Lower leg skin (tissue), 3 donors: ENCODE results near the gene IMMP2L.

ENCODE experiments used
- POLR2A ChIP-seq, 2 donors: fragments of 450-650 bp; IDR thresholded peaks; one replicate each; pipeline ENCODE4 v1.6.1; 2016 to 2017; ENCODE audit warnings: antibody characterized with exemption in 2 of 2, mild to moderate bottlenecking in 1 of 2, moderate library complexity in 1 of 2
- TF ChIP-seq, protein P1 (sequence below), 3 donors: fragments of 450-650 bp; IDR thresholded peaks; one replicate each; pipeline ENCODE4 v1.5.1; 2016; ENCODE audit warnings: antibody characterized with exemption in 3 of 3, mild to moderate bottlenecking in 3 of 3, moderate library complexity in 2 of 3

DNA sequence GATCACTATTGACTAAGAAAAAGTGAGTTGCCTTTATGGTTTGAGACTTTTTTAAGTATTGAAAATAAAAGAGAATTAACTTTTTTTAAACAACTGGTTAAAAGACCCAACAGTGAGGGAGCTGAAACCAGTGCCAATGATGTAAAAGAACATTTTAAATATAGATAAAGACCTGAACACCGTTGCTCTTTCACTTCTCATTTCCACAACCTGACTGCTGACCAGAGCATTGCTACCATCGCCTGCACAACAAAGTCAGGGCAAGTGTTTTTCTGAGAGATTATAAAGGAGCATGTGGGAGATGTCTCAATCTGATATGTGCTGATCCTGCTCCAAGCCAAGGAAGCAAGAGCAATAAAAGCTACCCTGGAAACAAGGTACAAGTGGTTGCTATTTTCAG lies 34.7 kb downstream of the IMMP2L start:
- TF ChIP-seq, protein P1, sequence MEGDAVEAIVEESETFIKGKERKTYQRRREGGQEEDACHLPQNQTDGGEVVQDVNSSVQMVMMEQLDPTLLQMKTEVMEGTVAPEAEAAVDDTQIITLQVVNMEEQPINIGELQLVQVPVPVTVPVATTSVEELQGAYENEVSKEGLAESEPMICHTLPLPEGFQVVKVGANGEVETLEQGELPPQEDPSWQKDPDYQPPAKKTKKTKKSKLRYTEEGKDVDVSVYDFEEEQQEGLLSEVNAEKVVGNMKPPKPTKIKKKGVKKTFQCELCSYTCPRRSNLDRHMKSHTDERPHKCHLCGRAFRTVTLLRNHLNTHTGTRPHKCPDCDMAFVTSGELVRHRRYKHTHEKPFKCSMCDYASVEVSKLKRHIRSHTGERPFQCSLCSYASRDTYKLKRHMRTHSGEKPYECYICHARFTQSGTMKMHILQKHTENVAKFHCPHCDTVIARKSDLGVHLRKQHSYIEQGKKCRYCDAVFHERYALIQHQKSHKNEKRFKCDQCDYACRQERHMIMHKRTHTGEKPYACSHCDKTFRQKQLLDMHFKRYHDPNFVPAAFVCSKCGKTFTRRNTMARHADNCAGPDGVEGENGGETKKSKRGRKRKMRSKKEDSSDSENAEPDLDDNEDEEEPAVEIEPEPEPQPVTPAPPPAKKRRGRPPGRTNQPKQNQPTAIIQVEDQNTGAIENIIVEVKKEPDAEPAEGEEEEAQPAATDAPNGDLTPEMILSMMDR (IDR thresholded peaks at IDR 0.05), result no peak
- TF ChIP-seq POLR2A (IDR thresholded peaks at IDR 0.05), result no peak
